Stimulated activated CD8-positive, alpha-beta memory T cell treated with anti-CD3 and anti-CD28 coated beads, Interleukin-15, amount 100 ng/mL, for 48 hours (primary cell): ENCODE data around the gene PFDN2.
A peak's percentile ranks its signal among the peaks of the same experiment; 100 is the strongest.
"Not testable (repeated sequence)": the region's sequence is repeated elsewhere in the genome, so short reads cannot be mapped to it uniquely, and the experiment has no call there.

ENCODE experiments used
- DNase-seq, 2 donors: peaks; one replicate each; pipeline ENCODE4 v3.0.0-alpha.2; 2020; ENCODE audit warnings: low read depth in 2 of 2

The PFDN2 gene

GRCh38 chr1:161080441-161081405, 37.1 kb downstream of the PFDN2 start:
- no peak for DNase-seq

GRCh38 chr1:161079436-161080110, 38.3 kb downstream of the PFDN2 start:
- no peak for DNase-seq

GRCh38 chr1:161077426-161077825, 40.4 kb downstream of the PFDN2 start:
- no peak for DNase-seq

GRCh38 chr1:161076410-161076809, 41.4 kb downstream of the PFDN2 start:
- no peak for DNase-seq

GRCh38 chr1:161074676-161075368, 43.0 kb downstream of the PFDN2 start:
- no peak for DNase-seq

- DNase-seq: no peak
Observed at GRCh38 chr1:161073474-161074121, 44.2 kb downstream of the PFDN2 start.

GRCh38 chr1:161072751-161073449, 44.9 kb downstream of the PFDN2 start:
- DNase-seq: no peak

GRCh38 chr1:161071886-161072371, 45.9 kb downstream of the PFDN2 start:
- DNase-seq: no peak

GRCh38 chr1:161070761-161071160, 47.1 kb downstream of the PFDN2 start:
- DNase-seq: no peak

- DNase-seq: peak; percentile 84 to 86
Observed at GRCh38 chr1:161069731-161070270, 48.0 kb downstream of the PFDN2 start, which contains the start of gene ARHGAP30. Gene ARHGAP30, minus strand, starts transcription at chr1:161069891. Its CDS starts 267 bp downstream, at chr1:161069624.

GRCh38 chr1:161069241-161069640, 48.6 kb downstream of the PFDN2 start:
- no peak for DNase-seq

- peak; percentile 75 to 77 for DNase-seq
Observed at GRCh38 chr1:161068306-161069234, 49.3 kb downstream of the PFDN2 start.

GRCh38 chr1:161066694-161067093, 51.1 kb downstream of the PFDN2 start:
- no peak for DNase-seq

GRCh38 chr1:161065681-161066080, 52.2 kb downstream of the PFDN2 start:
- DNase-seq: not testable (repeated sequence)

- DNase-seq: not testable (repeated sequence)
Observed at GRCh38 chr1:161063936-161064335, 53.9 kb downstream of the PFDN2 start.

- no peak for DNase-seq
Observed at GRCh38 chr1:161061419-161061818, 56.4 kb downstream of the PFDN2 start.

GRCh38 chr1:161059293-161059692, 58.5 kb downstream of the PFDN2 start:
- no peak for DNase-seq

- DNase-seq: no peak
Observed at GRCh38 chr1:161054805-161055204, 63.0 kb downstream of the PFDN2 start.

GRCh38 chr1:161054232-161054631, 63.6 kb downstream of the PFDN2 start:
- no peak for DNase-seq
